Mesendoderm (in vitro differentiated cells): ENCODE data around the gene NSMCE1.
"Not testable (repeated sequence)": the region's sequence is repeated elsewhere in the genome, so short reads cannot be mapped to it uniquely, and the experiment has no call there.

Experiments
- DNase-seq: peaks from one replicate; pipeline ENCODE4 v3.0.0; 2013
- H2AK5ac ChIP-seq: 2 replicates; pipeline ENCODE4 v1.6.1; 2013; ENCODE audit warnings: low read length, inconsistent platforms
- H2BK120ac ChIP-seq: 2 replicates; pipeline ENCODE4 v1.6.1; 2013; ENCODE audit warnings: low read depth, mild to moderate bottlenecking, low read length, moderate library complexity, mixed read lengths
- H2BK15ac ChIP-seq: replicated peaks from 2 replicates; pipeline ENCODE4 v1.6.1; 2013; ENCODE audit warnings: low read depth, mild to moderate bottlenecking, moderate library complexity
- H2BK5ac ChIP-seq: 2 replicates; pipeline ENCODE4 v1.6.1; 2013; ENCODE audit warnings: low read length, inconsistent platforms
- H3K18ac ChIP-seq: 2 replicates; pipeline ENCODE4 v1.6.1; 2013; ENCODE audit warnings: mild to moderate bottlenecking, low read length, mixed read lengths
- H3K23ac ChIP-seq: one replicate; pipeline ENCODE4 v1.6.1; 2013; ENCODE audit warnings: low read length
- H3K27ac ChIP-seq: 2 replicates; pipeline ENCODE4 v1.5.1; 2013; ENCODE audit warnings: low read depth, mild to moderate bottlenecking, inconsistent platforms, low read length, moderate library complexity
- H3K27me3 ChIP-seq: 2 replicates; pipeline ENCODE4 v1.6.1; 2013; ENCODE audit warnings: low read length, control low read depth, mild to moderate bottlenecking, inconsistent platforms; ENCODE audit not compliant: insufficient read depth, poor library complexity
- H3K36me3 ChIP-seq: 2 replicates; pipeline ENCODE4 v1.6.1; 2013; ENCODE audit warnings: low read length, inconsistent platforms; ENCODE audit not compliant: control insufficient read depth, insufficient read depth
- H3K4ac ChIP-seq: one replicate; pipeline ENCODE4 v1.6.1; 2013; ENCODE audit warnings: low read depth, mild to moderate bottlenecking, low read length, moderate library complexity
- H3K4me1 ChIP-seq: 2 replicates; pipeline ENCODE4 v1.6.1; 2013; ENCODE audit warnings: low read depth, low read length, inconsistent platforms; ENCODE audit not compliant: control insufficient read depth
- H3K4me2 ChIP-seq: 2 replicates; pipeline ENCODE4 v1.6.1; 2013; ENCODE audit warnings: low read length
- H3K4me3 ChIP-seq: 2 replicates; pipeline ENCODE4 v1.5.1; 2013; ENCODE audit warnings: mild to moderate bottlenecking, low read length
- H3K56ac ChIP-seq: one replicate; pipeline ENCODE4 v1.6.1; 2013; ENCODE audit warnings: low read length
- H3K79me1 ChIP-seq: 2 replicates; pipeline ENCODE4 v1.6.1; 2013; ENCODE audit warnings: low read length, inconsistent platforms
- H3K79me2 ChIP-seq: 2 replicates; pipeline ENCODE4 v1.6.1; 2013; ENCODE audit warnings: mild to moderate bottlenecking, low read length; ENCODE audit not compliant: control insufficient read depth, insufficient read depth
- H3K9ac ChIP-seq: 2 replicates; pipeline ENCODE4 v1.6.1; 2013; ENCODE audit warnings: low read length, inconsistent platforms
- H4K5ac ChIP-seq: one replicate; pipeline ENCODE4 v1.6.1; 2013; ENCODE audit warnings: low read length
- H4K8ac ChIP-seq: one replicate; pipeline ENCODE4 v1.6.1; 2013; ENCODE audit warnings: low read depth, mild to moderate bottlenecking, control low read depth, low read length, moderate library complexity
- WGBS: extraction: QIAGEN DNeasy Blood & Tissue Kit; methylation state at CpG from one replicate; pipeline ENCODE4 v1.1.7; 2013; ENCODE audit warnings: low lambda C conversion rate, missing lambda C conversion rate; ENCODE audit not compliant: insufficient coverage; ENCODE audit errors: extremely low coverage; 5-methylcytosine and 5-hydroxymethylcytosine counted together

Gene NSMCE1

DNA sequence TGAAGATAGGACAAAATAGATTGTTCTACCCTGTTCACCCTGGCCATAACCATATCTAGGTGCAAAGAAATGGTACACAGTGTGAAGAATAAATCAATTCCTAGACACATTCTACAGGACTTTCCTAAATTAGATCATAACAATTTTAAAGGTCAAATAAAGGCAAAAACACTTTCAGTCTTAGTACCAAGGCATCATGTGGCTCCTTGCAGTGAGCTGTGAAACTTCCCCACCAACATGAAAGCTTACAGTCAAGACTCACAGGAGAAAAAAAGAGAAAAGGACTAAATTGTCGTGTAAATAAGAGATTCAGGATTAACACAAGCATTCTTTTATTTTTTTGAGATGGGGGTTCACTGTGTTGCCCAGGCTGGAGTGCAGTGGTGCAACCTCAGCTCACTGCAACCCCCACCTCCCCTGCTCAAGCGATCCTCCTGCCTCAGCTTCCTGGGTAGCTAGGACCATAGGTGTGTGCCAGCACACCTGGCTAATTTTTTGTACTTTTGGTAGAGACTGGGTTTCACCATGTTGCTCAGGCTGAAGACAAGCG, 14.2 kb downstream of the NSMCE1 start:
- Histone ChIP-seq H3K27me3 (no peaks in the 10 kb centered on the region), H3K36me3 (no peaks in the 10 kb centered on the region)

DNA sequence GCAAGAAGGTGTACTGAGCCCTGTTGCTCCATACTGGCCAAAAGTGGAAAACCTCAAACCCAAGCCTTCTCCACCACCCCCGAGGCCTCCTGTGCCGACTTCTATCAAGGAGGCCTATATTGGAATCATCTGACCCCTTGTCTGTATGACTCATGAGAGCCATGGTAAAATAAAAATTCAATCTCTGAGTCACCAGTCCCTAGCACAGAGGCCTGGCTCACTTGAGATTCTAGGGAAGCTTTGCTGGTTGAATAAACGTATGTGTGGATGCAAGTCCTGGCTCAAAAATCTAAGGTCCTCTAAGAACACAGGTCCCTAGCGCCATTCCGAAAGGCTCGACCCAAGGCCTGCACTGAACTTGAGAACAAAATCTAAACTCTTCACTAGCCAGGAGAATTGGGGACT, 15.0 kb downstream of the NSMCE1 start:
- no peak overlapping the region for H2BK120ac ChIP-seq
- no peak overlapping the region for H3K18ac ChIP-seq
- H3K36me3 ChIP-seq, result no peaks in the 10 kb centered on the region
- no peak overlapping the region for H3K4me3 ChIP-seq
- no peaks in the 10 kb centered on the region for H3K79me2 ChIP-seq
- no peak overlapping the region for H4K8ac ChIP-seq
- no peak for DNase-seq
- no CpG with 5 or more reads among the region's 6 CpGs for whole genome bisulfite sequencing
- no peak overlapping the region for H3K27ac ChIP-seq
- no peak overlapping the region for H2BK15ac ChIP-seq
- no peaks in the 10 kb centered on the region for H3K79me1 ChIP-seq
- no peak overlapping the region for H4K5ac ChIP-seq
- H3K4ac ChIP-seq, result no peak overlapping the region
- H3K4me2 ChIP-seq, result no peak overlapping the region
- no peaks in the 10 kb centered on the region for H3K4me1 ChIP-seq
- no peak overlapping the region for H3K56ac ChIP-seq
- H2BK5ac ChIP-seq, result no peak overlapping the region
- no peak overlapping the region for H2AK5ac ChIP-seq
- no peaks in the 10 kb centered on the region for H3K27me3 ChIP-seq
- H3K23ac ChIP-seq, result no peak overlapping the region
- H3K9ac ChIP-seq, result no peak overlapping the region

More for the DNA sequence above, 14.2 kb downstream of the NSMCE1 start:
- Histone ChIP-seq H3K4me2 (no peak overlapping the region), H3K56ac (no peak overlapping the region), H3K23ac (no peak overlapping the region), H4K5ac (no peak overlapping the region), H3K18ac (no peak overlapping the region), H3K27ac (no peak overlapping the region), H3K4ac (no peak overlapping the region), H2AK5ac (no peak overlapping the region), H3K9ac (no peak overlapping the region), H3K4me3 (no peak overlapping the region), H4K8ac (no peak overlapping the region), H2BK15ac (no peak overlapping the region), H3K4me1 (no peaks in the 10 kb centered on the region), H3K79me1 (no peaks in the 10 kb centered on the region), H2BK120ac (no peak overlapping the region), H2BK5ac (no peak overlapping the region), H3K79me2 (no peaks in the 10 kb centered on the region)
- no CpG with 5 or more reads among the region's 3 CpGs for WGBS
- DNase-seq, result no peak

DNA sequence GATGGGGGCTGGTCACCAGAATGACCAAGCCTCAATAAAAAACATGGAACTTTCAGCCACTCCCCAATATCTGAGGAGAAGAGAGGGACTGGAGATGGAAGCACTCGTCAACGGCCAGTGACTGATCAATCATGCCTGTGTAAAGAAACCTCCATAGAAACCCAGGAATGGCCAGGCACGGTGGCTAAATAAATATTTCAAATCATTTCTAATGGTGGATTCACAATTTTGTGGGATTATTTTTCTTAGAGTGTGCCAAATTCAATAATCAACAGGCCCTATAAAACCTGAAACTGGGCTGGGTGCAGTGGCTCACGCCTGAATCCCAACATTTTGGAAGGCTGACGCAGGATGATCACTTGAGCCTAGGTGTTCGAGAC, 16.4 kb downstream of the NSMCE1 start:
- H3K18ac ChIP-seq, result no peak overlapping the region
- H3K23ac ChIP-seq, result no peak overlapping the region
- H3K9ac ChIP-seq, result no peak overlapping the region
- WGBS, result no CpG with 5 or more reads among the region's 6 CpGs
- no peak overlapping the region for H3K4me2 ChIP-seq
- H2BK120ac ChIP-seq, result no peak overlapping the region
- no peaks in the 10 kb centered on the region for H3K27me3 ChIP-seq
- H3K56ac ChIP-seq, result no peak overlapping the region
- H3K4ac ChIP-seq, result no peak overlapping the region
- no peak overlapping the region for H2AK5ac ChIP-seq
- no peaks in the 10 kb centered on the region for H3K79me1 ChIP-seq
- H2BK15ac ChIP-seq, result no peak overlapping the region
- H3K4me1 ChIP-seq, result no peaks in the 10 kb centered on the region
- H3K79me2 ChIP-seq, result no peaks in the 10 kb centered on the region
- H4K5ac ChIP-seq, result no peak overlapping the region
- no peaks in the 10 kb centered on the region for H3K36me3 ChIP-seq
- no peak overlapping the region for H2BK5ac ChIP-seq
- H4K8ac ChIP-seq, result no peak overlapping the region
- no peak overlapping the region for H3K4me3 ChIP-seq
- DNase-seq, result no peak
- H3K27ac ChIP-seq, result no peak overlapping the region

DNA sequence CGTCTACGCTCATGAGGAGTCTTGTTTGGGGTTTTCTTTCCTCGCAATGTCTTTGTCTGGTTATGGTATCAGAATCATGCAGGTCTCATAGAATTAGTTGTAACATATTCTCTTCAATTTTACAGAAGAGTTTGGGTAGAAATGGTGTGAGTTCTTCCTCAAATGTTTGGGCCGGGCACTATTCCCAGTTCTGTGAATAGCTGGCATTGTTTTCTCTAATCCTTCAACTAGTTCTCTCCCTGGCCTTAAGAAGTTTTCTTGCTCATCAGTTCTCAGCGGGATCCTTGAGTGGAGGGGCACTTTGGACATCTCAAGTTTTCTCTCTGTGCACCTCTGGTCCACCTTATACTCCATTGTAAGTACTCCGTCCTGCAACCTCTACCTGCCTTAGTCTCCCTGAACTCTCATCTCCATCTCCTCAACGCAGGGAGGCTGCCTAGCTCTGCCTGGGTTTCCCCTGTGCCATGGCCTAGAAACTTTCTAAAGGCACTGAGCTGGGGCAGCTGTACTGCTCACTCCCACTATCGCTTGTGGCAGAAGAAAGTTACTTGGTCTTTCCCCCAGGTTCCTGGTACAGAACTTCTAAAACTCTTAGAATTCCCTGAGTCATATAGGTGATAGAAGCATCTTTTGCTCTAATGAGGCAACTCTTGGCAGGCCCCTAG, 16.9 kb downstream of the NSMCE1 start:
- no peak overlapping the region for H3K4me2 ChIP-seq
- H2AK5ac ChIP-seq, result no peak overlapping the region
- H3K79me2 ChIP-seq, result no peaks in the 10 kb centered on the region
- no peak overlapping the region for H3K4ac ChIP-seq
- no peak overlapping the region for H4K8ac ChIP-seq
- H3K27ac ChIP-seq, result no peak overlapping the region
- H3K27me3 ChIP-seq, result no peaks in the 10 kb centered on the region
- no peak overlapping the region for H3K56ac ChIP-seq
- DNase-seq, result no peak
- H3K4me1 ChIP-seq, result no peaks in the 10 kb centered on the region
- no peak overlapping the region for H2BK15ac ChIP-seq
- H2BK5ac ChIP-seq, result no peak overlapping the region
- H3K4me3 ChIP-seq, result no peak overlapping the region
- no peaks in the 10 kb centered on the region for H3K36me3 ChIP-seq
- H3K23ac ChIP-seq, result no peak overlapping the region
- no peak overlapping the region for H2BK120ac ChIP-seq
- H3K79me1 ChIP-seq, result no peaks in the 10 kb centered on the region
- H4K5ac ChIP-seq, result no peak overlapping the region
- H3K18ac ChIP-seq, result no peak overlapping the region
- H3K9ac ChIP-seq, result no peak overlapping the region
- WGBS, result no CpG with 5 or more reads among the region's 8 CpGs

DNA sequence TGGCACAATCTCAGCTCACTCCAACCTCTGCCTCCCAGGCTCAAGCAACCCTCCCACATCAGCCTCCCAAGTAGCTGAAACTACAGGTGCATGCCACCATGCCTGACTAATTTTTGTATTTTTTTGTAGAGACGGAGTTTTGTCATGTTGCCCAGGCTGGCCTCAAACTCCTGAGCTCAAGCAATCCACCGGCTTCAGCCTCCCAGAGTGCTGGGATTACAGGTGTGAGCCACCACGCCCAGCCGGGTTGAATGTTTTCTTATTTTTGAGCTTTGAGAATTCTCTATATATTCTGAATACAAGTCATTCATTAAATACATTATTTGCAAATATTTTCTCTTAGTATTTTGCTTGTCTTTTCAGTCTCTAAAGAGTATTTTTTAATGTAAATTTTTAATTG, 19.7 kb downstream of the NSMCE1 start:
- not testable (repeated sequence) for H3K79me1 ChIP-seq, H2BK120ac ChIP-seq, H2AK5ac ChIP-seq, H3K36me3 ChIP-seq, H3K79me2 ChIP-seq, H4K5ac ChIP-seq, H3K4ac ChIP-seq, H3K23ac ChIP-seq, H3K27me3 ChIP-seq, H3K56ac ChIP-seq, H2BK5ac ChIP-seq, DNase-seq, H3K27ac ChIP-seq, H2BK15ac ChIP-seq, H4K8ac ChIP-seq, H3K18ac ChIP-seq, H3K9ac ChIP-seq, H3K4me1 ChIP-seq, H3K4me2 ChIP-seq, H3K4me3 ChIP-seq
- WGBS, result no CpG with 5 or more reads among the region's 4 CpGs

GRCh38 chr16:27248036-27248435, 20.5 kb downstream of the NSMCE1 start:
- WGBS, result no CpG with 5 or more reads among the region's 2 CpGs

More at GRCh38 chr16:27248036-27248435, 20.5 kb downstream of the NSMCE1 start:
- H4K5ac ChIP-seq, result no peak overlapping the region
- no peak overlapping the region for H3K56ac ChIP-seq
- no peak for DNase-seq
- H3K36me3 ChIP-seq, result no peaks in the 10 kb centered on the region
- H3K79me2 ChIP-seq, result no peaks in the 10 kb centered on the region
- H2BK15ac ChIP-seq, result no peak overlapping the region
- no peak overlapping the region for H3K4ac ChIP-seq
- H3K23ac ChIP-seq, result no peak overlapping the region
- peaks cover 3% of the 10 kb centered on the region for H3K4me1 ChIP-seq
- H2BK120ac ChIP-seq, result no peak overlapping the region
- H3K27me3 ChIP-seq, result no peaks in the 10 kb centered on the region
- no peak overlapping the region for H2BK5ac ChIP-seq
- no peak overlapping the region for H2AK5ac ChIP-seq
- H3K18ac ChIP-seq, result no peak overlapping the region
- no peak overlapping the region for H3K27ac ChIP-seq
- H3K79me1 ChIP-seq, result no peaks in the 10 kb centered on the region
- H3K4me3 ChIP-seq, result no peak overlapping the region
- H4K8ac ChIP-seq, result no peak overlapping the region
- no peak overlapping the region for H3K9ac ChIP-seq
- no peak overlapping the region for H3K4me2 ChIP-seq
